Smooth muscle cell (in vitro differentiated cells): Measurements from ENCODE around the gene MBP. TPM values are rescaled to one million over a fixed set of nuclear protein-coding genes. Genes with fewer than 3 reads are reported as not detected.

Source experiments
- DNase-seq: peaks from one replicate; lab custom pipeline; 2025; ENCODE audit not compliant: unreplicated experiment; lab: John Stamatoyannopoulos, UW
- H2AFZ ChIP-seq: fragments of 200-600 bp; sonication (generic); 2 replicates; pipeline ENCODE4 v1.6.0; 2016; ENCODE audit warnings: antibody characterized with exemption, low read depth, mild to moderate bottlenecking
- H3F3A ChIP-seq: fragments of 200-600 bp; sonication (generic); 2 replicates; pipeline ENCODE4 v1.6.0; 2017; ENCODE audit warnings: antibody characterized with exemption, low read depth
- H3K27ac ChIP-seq: fragments of 200-600 bp; sonication (generic); 2 replicates; pipeline ENCODE4 v1.5.1; 2016; ENCODE audit warnings: low read depth, mild to moderate bottlenecking
- H3K27me3 ChIP-seq: fragments of 200-600 bp; sonication (generic); 2 replicates; pipeline ENCODE4 v1.6.1; 2016; ENCODE audit warnings: low read depth, mild to moderate bottlenecking
- H3K36me3 ChIP-seq: fragments of 200-600 bp; sonication (generic); 2 replicates; pipeline ENCODE4 v1.5.1; 2016; ENCODE audit warnings: low read depth
- H3K4me1 ChIP-seq: fragments of 200-600 bp; sonication (generic); 2 replicates; pipeline ENCODE4 v1.5.1; 2016; ENCODE audit warnings: low read depth
- H3K4me2 ChIP-seq: fragments of 200-600 bp; sonication (generic); 2 replicates; pipeline ENCODE4 v1.6.0; 2016; ENCODE audit warnings: mild to moderate bottlenecking
- H3K4me3 ChIP-seq: fragments of 200-600 bp; sonication (generic); 2 replicates; pipeline ENCODE4 v1.5.1; 2016; ENCODE audit warnings: mild to moderate bottlenecking
- H3K79me2 ChIP-seq: fragments of 200-600 bp; sonication (generic); 2 replicates; pipeline ENCODE4 v1.6.0; 2016; ENCODE audit warnings: low read depth, mild to moderate bottlenecking
- H3K9ac ChIP-seq: fragments of 200-600 bp; sonication (generic); 2 replicates; pipeline ENCODE4 v1.6.0; 2016; ENCODE audit warnings: low read depth
- H3K9me3 ChIP-seq: fragments of 200-600 bp; sonication (generic); replicated peaks from 2 replicates; pipeline ENCODE4 v1.5.1; 2016; ENCODE audit warnings: low read depth
- H4K20me1 ChIP-seq: fragments of 200-600 bp; sonication (generic); 2 replicates; pipeline ENCODE4 v1.6.0; 2016; ENCODE audit warnings: low read depth
- CTCF ChIP-seq: fragments of 200-600 bp; sonication (generic); IDR thresholded peaks from 2 replicates; pipeline ENCODE4 v1.5.1; 2017; ENCODE audit warnings: borderline replicate concordance, mild to moderate bottlenecking, antibody characterized with exemption; ENCODE audit not compliant: insufficient read depth, poor library complexity, severe bottlenecking
- WGBS: methylation state at CpG from one replicate; pipeline ENCODE4 v1.1.7; 2016; ENCODE audit warnings: low lambda C conversion rate; 5-methylcytosine and 5-hydroxymethylcytosine counted together
- polyA plus RNA-seq: library from polyadenylated mRNA; unstranded; fragments of >200 nt; fragmentation: Nextera tagmentation; extraction: Ambion mirVana; gene quantifications from 2 replicates; pipeline ENCODE4 v1.2.1, GENCODE V29; 2016
- total RNA-seq: library from RNA; depleted of rRNA; stranded (reverse); fragments of >200 nt; gene quantifications from 2 replicates; pipeline ENCODE4 v1.2.3, GENCODE V29; 2014

Gene MBP
- total and polyA plus RNA-seq, 2 experiments from 2014 or later, result 1.4 to 5.1 TPM

GRCh38 chr18:77106331-77106730, 26.3 kb downstream of the MBP start:
- Histone ChIP-seq H3K4me2 (peak overlapping the region; percentile 10), H3K36me3 (no peaks in the 10 kb centered on the region), H3K4me3 (no peak overlapping the region), H3K9ac (no peak overlapping the region), H3K4me1 (peaks cover 37% of the 10 kb centered on the region), H2AFZ (no peak overlapping the region), H3K27me3 (no peaks in the 10 kb centered on the region), H4K20me1 (no peaks in the 10 kb centered on the region), H3K9me3 (no peaks in the 10 kb centered on the region), H3K79me2 (no peaks in the 10 kb centered on the region), H3F3A (peaks cover 35% of the 10 kb centered on the region), H3K27ac (peak overlapping the region; percentile 93)
- DNase-seq, result no peak
- 69% methylated on average over 15 of the region's 15 CpGs for WGBS
- no peak for TF ChIP-seq CTCF

GRCh38 chr18:77105680-77106079, 26.9 kb downstream of the MBP start:
- Histone ChIP-seq H3K79me2 (no peaks in the 10 kb centered on the region), H3K4me1 (peaks cover 37% of the 10 kb centered on the region), H3F3A (peaks cover 40% of the 10 kb centered on the region), H3K9ac (no peak overlapping the region), H3K27me3 (no peaks in the 10 kb centered on the region), H2AFZ (no peak overlapping the region), H4K20me1 (no peaks in the 10 kb centered on the region), H3K9me3 (no peaks in the 10 kb centered on the region), H3K27ac (no peak overlapping the region), H3K36me3 (no peaks in the 10 kb centered on the region), H3K4me2 (peak overlapping the region; percentile 5), H3K4me3 (no peak overlapping the region)
- 65% methylated on average over 3 of the region's 3 CpGs for WGBS
- DNase-seq, result no peak
- no peak for TF ChIP-seq CTCF

- Histone ChIP-seq H3K79me2 (no peaks in the 10 kb centered on the region), H3K27me3 (no peaks in the 10 kb centered on the region), H3K4me1 (peaks cover 37% of the 10 kb centered on the region), H3K9ac (no peak overlapping the region), H3F3A (peaks cover 43% of the 10 kb centered on the region), H3K4me3 (no peak overlapping the region), H2AFZ (no peak overlapping the region), H3K4me2 (peak overlapping the region; percentile 5), H3K27ac (no peak overlapping the region), H3K9me3 (no peaks in the 10 kb centered on the region), H4K20me1 (no peaks in the 10 kb centered on the region), H3K36me3 (no peaks in the 10 kb centered on the region)
- DNase-seq, result no peak
- 89% methylated on average over 10 of the region's 10 CpGs for WGBS
- TF ChIP-seq CTCF, result no peak
Observed at GRCh38 chr18:77105028-77105427, 27.6 kb downstream of the MBP start.

- Histone ChIP-seq H4K20me1 (no peaks in the 10 kb centered on the region), H3K4me1 (peaks cover 37% of the 10 kb centered on the region), H3K9me3 (no peaks in the 10 kb centered on the region), H2AFZ (no peak overlapping the region), H3K9ac (no peak overlapping the region), H3K4me2 (no peak overlapping the region), H3K79me2 (no peaks in the 10 kb centered on the region), H3K27ac (no peak overlapping the region), H3F3A (peaks cover 40% of the 10 kb centered on the region), H3K4me3 (no peak overlapping the region), H3K27me3 (no peaks in the 10 kb centered on the region), H3K36me3 (no peaks in the 10 kb centered on the region)
- no peak for DNase-seq
- WGBS, result 79% methylated on average over 11 of the region's 11 CpGs
- no peak for TF ChIP-seq CTCF
Observed at GRCh38 chr18:77103991-77104531, 28.5 kb downstream of the MBP start.
